HL-60 (cell line): ENCODE results near the gene ABLIM1.

ENCODE experiments used
- CTCF ChIP-seq: IDR thresholded peaks from one replicate; pipeline ENCODE4 v1.5.1; 2011; ENCODE audit warnings: low read length, control low read depth, inconsistent platforms; ENCODE audit not compliant: insufficient read depth
- GABPA ChIP-seq: IDR thresholded peaks from 2 replicates; pipeline ENCODE4 v1.6.1; 2012; ENCODE audit warnings: low read depth
- POLR2AphosphoS5 ChIP-seq: IDR thresholded peaks from 2 replicates; pipeline ENCODE4 v1.6.1; 2012; ENCODE audit warnings: low read depth
- REST ChIP-seq: IDR thresholded peaks from 2 replicates; pipeline ENCODE4 v1.6.1; 2012; ENCODE audit warnings: low read depth; ENCODE audit not compliant: insufficient replicate concordance

DNA sequence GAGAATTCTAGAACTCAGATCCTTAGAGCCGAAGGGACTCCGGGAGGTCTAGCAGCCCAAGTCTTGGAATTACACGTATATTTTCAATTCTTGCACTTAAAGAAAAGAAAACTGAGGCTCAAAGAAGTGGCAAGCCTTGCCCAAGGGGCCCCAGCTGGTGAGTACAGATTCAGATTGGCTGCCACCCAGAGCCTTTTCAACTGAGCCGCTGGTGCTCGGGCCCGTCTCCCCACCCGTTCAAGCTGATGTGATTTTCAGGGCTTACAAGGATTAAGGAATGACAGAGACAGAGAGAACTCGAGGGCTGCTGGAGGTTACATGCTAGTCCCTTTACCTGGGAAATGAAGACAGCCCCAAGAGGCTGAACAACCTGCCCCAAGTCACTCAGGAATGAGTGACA, 117.8 kb downstream of the ABLIM1 start:
- TF ChIP-seq CTCF: no peak
- no peak for TF ChIP-seq REST
- no peak for TF ChIP-seq GABPA
- TF ChIP-seq POLR2AphosphoS5: no peak
